ENCODE data around the gene IQCH.

DNA sequence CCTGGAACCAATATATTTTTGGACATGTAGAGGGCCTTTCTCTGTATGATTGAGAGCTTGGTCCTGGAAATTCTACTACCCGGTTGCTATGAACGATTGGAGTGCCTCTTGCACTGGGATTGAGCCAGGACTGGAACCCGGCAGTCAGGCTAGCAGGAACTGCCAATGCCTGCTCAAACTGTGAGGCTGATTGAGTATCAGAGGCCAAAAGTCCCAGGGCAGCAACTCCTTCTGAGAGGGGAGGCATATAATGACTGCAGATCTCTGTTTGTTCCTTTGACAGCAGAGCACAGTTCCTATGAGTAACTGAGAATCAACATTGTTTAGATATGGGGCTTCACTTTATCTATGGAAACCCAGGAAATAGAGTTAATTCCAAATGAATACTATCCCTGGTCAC lies 12.9 kb downstream of the IQCH start:
- TF ChIP-seq, protein P1, sequence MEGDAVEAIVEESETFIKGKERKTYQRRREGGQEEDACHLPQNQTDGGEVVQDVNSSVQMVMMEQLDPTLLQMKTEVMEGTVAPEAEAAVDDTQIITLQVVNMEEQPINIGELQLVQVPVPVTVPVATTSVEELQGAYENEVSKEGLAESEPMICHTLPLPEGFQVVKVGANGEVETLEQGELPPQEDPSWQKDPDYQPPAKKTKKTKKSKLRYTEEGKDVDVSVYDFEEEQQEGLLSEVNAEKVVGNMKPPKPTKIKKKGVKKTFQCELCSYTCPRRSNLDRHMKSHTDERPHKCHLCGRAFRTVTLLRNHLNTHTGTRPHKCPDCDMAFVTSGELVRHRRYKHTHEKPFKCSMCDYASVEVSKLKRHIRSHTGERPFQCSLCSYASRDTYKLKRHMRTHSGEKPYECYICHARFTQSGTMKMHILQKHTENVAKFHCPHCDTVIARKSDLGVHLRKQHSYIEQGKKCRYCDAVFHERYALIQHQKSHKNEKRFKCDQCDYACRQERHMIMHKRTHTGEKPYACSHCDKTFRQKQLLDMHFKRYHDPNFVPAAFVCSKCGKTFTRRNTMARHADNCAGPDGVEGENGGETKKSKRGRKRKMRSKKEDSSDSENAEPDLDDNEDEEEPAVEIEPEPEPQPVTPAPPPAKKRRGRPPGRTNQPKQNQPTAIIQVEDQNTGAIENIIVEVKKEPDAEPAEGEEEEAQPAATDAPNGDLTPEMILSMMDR (IDR thresholded peaks at IDR 0.05), result no peak
- TF ChIP-seq POLR2A (IDR thresholded peaks at IDR 0.05) (no peak), POLR2AphosphoS5 (IDR thresholded peaks at IDR 0.05) (no peak)
